Omental fat pad (tissue), 4 donors: Measurements from ENCODE around the gene ANXA2R. TPM values are rescaled to one million over a fixed set of nuclear protein-coding genes. Genes with fewer than 3 reads are reported as not detected.

Source experiments
- ATAC-seq: fragments of 150-250 bp; one replicate; pipeline ENCODE4 v1.9.1; 2016; ENCODE audit warnings: mild to moderate bottlenecking, moderate library complexity; ENCODE audit not compliant: low FRiP score
- DNase-seq: peaks from one replicate; pipeline ENCODE4 v3.0.0-alpha.2; 2019; ENCODE audit warnings: low spot score
- total RNA-seq, 4 donors: library from RNA; depleted of rRNA; stranded (reverse); fragments of >200 nt; gene quantifications; one replicate each; pipeline ENCODE4 v1.1.0, GENCODE V29; 2016
- TF ChIP-seq, protein P1 (sequence below), 3 donors: fragments of 450-650 bp; IDR thresholded peaks; one replicate each; pipeline ENCODE4 v1.5.1; 2016 to 2017; ENCODE audit warnings: antibody characterized with exemption in 3 of 3, mild to moderate bottlenecking in 3 of 3, moderate library complexity in 2 of 3

ANXA2R gene
- total RNA-seq, 4 donors from 2014 or later = 1.5 to 5.5 (median 3.4) TPM

DNA sequence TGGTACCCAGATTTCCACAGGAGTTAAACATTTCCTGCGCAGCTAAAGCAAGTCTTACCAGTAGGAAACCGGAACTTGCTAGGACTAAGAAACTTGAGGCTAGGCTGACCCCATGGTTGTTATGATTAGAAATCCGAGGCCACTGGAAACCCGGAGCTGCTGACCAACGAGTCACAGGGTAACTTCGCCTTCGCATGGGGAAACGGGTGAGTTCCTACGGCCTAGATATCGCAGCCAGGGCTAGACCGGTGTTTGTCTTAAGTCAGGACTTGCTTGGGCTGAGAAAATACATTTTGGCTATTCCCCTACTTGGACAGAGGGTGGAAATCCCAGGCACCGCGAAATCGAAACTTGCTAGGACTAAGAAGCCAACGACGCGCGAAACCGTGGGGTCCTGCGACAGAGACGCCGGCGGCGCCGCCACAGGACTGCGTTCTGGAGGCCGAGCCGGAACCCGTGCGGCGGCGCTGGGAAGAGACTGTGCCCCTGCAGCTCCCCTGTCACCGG, 1.6 kb upstream of the ANXA2R start:
- TF ChIP-seq, protein P1, sequence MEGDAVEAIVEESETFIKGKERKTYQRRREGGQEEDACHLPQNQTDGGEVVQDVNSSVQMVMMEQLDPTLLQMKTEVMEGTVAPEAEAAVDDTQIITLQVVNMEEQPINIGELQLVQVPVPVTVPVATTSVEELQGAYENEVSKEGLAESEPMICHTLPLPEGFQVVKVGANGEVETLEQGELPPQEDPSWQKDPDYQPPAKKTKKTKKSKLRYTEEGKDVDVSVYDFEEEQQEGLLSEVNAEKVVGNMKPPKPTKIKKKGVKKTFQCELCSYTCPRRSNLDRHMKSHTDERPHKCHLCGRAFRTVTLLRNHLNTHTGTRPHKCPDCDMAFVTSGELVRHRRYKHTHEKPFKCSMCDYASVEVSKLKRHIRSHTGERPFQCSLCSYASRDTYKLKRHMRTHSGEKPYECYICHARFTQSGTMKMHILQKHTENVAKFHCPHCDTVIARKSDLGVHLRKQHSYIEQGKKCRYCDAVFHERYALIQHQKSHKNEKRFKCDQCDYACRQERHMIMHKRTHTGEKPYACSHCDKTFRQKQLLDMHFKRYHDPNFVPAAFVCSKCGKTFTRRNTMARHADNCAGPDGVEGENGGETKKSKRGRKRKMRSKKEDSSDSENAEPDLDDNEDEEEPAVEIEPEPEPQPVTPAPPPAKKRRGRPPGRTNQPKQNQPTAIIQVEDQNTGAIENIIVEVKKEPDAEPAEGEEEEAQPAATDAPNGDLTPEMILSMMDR (IDR thresholded peaks at IDR 0.05) = no peak
- DNase-seq (no peak), ATAC-seq (peak; percentile 32)

DNA sequence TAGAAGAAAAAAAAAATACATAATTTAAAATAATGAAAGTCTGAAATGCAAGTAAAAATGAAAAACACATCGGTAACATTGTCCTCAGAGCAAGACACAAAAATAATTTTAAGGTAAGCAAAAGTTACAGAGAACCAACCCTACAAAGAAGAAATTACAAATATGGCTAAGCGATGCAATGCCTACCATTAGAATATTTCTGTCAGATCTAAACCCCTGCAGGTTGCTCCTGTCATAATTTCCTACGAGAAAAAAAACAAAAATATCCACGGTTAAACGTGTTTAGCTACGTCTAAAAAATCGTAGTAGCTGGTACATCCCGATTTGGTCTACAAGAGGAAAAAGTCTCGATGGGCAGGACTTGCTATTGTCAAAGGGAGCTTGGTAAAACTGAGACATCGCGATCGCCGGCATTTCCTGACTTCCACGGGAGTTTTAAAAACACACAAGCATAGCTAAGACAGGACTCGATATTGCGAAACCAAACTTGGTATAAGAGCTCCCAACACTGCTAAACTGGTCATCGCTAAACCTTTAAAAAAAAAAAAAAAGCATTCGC, 1.1 kb upstream of the ANXA2R start:
- DNase-seq = no peak
- ATAC-seq = no peak
- TF ChIP-seq, protein P1 (IDR thresholded peaks at IDR 0.05) = no peak

DNA sequence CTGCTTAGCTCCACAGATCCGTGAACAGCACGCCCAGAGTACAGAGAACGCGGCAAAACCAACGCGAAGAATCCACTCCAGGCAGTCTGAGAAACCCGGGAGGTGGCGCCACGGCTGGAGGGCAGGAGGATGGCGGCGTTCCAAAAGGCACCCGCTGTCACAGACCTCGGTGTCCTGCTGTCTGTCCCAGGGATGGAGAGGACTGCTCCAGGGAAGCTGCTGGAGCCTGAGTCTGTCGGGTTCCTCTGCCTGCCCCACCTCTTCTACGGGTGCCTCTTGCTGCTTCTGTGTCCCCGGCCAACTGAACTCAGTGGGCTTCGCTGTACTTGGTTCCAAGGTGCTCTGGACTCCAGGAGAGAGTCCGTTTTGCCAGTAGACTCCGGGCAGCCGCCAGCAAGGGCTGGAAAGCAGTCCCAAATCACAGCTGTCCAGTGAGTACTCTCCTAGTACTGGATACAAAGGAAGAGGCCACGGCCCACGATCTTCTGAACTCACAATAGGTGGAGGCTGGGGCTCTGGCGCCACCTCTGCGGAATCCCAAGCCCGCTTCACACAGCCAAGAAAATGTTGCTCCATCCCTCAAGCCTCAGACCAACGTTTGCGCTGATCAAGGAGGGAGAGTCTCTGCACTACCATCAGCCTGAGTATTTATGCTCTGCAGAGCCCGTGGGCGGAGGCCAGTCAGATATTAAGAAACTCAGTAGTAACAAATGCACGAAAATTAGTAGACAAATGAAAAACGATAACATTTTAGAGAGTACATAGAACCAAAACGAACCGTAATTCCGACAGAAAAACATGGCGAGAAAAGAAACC, 440 bp downstream of the ANXA2R start:
- ATAC-seq = peak; percentile 20
- DNase-seq = no peak

DNA sequence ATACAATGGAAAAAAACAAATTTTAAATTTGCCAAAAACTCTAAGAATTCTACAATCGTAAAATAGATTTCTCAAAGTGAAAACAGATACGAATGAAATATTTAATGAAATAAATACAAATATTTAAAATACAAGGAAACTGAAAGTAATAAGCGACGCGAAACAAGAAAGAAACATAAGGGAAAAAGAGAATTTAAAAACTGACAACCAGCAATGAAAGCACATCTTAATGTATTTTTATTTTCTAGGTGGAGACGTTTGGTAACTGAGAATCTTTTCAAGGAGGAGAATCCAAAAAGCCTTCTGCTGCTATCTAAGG, 1.0 kb downstream of the ANXA2R start:
- TF ChIP-seq, protein P1 (IDR thresholded peaks at IDR 0.05) = no peak
- no peak for ATAC-seq
- DNase-seq = no peak

More for the DNA sequence above, 440 bp downstream of the ANXA2R start:
- TF ChIP-seq, protein P1 (IDR thresholded peaks at IDR 0.05) = no peak

DNA sequence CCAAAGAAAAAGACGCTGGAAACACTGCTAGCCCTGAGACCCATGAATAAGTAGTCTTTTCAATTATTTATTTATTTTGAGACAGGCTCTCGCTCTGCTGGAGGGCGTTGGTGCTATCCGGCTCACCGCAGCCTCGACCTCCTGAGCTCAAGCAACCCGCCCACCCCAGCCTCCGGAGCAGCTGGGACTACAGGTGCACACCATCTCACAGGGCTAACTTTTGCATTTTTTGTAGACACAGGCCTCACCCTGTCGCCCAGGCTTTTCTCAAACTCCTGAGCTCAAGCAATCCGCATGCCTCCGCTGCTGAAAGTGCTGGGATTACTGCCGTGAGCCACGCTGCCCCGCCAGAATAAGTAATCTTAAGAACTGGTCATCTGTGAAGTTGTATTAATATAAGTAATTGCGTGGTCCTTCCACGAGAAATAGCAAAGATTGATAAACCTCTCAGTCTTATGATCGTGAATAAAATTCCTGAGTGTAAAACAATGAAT, 1.6 kb downstream of the ANXA2R start:
- DNase-seq = no peak
- no peak for ATAC-seq
- TF ChIP-seq, protein P1 (IDR thresholded peaks at IDR 0.05) = no peak

DNA sequence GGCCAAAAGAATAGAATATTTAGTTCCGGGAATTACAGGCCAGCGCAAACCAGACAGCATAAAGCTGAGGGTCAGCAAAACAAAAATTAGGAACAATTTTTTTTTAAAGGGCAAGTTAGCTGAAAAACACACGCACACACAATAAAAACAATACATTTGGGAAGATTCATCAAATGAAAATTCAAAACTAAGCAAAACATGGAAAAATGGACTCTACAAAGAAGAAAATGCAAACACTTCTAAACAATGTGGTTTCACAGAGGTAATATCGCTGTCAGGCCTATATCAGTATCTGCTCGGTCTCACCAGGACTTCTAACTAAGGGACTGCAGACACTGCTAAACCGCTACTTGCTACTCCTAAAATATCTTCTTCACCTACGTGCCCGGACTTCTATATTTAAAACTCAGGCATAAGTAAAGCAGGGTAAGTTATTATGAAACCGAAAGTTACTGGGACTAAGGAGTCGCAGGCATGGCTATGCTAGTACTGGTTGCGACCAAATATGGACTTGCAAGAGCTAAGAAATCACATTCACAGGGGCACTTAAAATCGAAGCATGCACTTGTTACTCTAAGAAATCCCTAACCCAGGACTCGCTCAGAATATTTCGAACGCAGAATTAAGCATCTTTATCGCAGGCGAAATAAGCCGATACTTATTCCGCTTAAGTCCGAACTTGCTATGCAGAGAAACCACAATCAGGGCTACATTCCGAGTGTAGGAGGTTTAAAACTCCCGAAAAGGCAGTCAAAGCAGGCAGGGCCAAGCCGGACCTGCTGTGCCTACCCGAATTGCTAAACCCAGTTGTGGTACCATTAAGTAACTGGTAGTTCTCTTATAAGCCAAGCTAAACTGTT, 2.3 kb downstream of the ANXA2R start:
- DNase-seq (no peak), ATAC-seq (no peak)
- TF ChIP-seq, protein P1 (IDR thresholded peaks at IDR 0.05) = no peak
